Epithelial cell of proximal tubule (primary cell): ENCODE data around the gene TMEM62. TPM values are rescaled to one million over a fixed set of nuclear protein-coding genes. Genes with fewer than 3 reads are reported as not detected.

Experiments used
- DNase-seq: peaks from one replicate; pipeline ENCODE4 v3.0.0-alpha.2; 2011; ENCODE audit warnings: low read depth
- H3K4me3 ChIP-seq: 2 replicates; pipeline ENCODE4 v1.5.1; 2011; ENCODE audit warnings: low read depth, mild to moderate bottlenecking, low read length
- total RNA-seq: library from RNA; depleted of rRNA; stranded (reverse); fragments of >200 nt; gene quantifications from 2 replicates; pipeline ENCODE4 v1.2.3, GENCODE V29; 2015
- TF ChIP-seq, protein P1 (sequence below): conservative IDR thresholded peaks from 2 replicates; pipeline ENCODE4 v1.5.1; 2012; ENCODE audit warnings: low read depth, mild to moderate bottlenecking, low read length

The TMEM62 gene
- total RNA-seq, 1 donor from 2014 or later = 22.6 TPM

DNA sequence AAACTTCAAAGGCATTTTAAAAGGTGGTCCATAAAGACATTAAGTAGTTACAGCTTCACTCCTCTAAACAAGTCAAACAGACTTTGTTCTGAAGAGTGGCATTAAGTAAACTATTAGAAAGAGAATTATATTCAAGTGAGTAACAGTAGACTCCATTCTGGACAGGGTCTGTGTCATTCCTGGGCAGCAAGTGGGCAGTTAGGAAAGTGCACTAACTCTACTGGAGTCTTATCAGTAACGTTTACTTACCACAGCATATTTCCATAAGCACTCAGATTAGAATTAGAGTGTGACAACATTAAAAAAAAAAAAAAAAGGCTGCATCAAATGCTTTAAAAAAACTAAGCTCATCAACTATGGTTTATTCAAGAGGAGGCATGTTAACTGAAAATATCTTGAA lies 38.1 kb upstream of the TMEM62 start:
- H3K4me3 ChIP-seq = no peak overlapping the region
- TF ChIP-seq, protein P1, sequence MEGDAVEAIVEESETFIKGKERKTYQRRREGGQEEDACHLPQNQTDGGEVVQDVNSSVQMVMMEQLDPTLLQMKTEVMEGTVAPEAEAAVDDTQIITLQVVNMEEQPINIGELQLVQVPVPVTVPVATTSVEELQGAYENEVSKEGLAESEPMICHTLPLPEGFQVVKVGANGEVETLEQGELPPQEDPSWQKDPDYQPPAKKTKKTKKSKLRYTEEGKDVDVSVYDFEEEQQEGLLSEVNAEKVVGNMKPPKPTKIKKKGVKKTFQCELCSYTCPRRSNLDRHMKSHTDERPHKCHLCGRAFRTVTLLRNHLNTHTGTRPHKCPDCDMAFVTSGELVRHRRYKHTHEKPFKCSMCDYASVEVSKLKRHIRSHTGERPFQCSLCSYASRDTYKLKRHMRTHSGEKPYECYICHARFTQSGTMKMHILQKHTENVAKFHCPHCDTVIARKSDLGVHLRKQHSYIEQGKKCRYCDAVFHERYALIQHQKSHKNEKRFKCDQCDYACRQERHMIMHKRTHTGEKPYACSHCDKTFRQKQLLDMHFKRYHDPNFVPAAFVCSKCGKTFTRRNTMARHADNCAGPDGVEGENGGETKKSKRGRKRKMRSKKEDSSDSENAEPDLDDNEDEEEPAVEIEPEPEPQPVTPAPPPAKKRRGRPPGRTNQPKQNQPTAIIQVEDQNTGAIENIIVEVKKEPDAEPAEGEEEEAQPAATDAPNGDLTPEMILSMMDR = no peak
- no peak for DNase-seq

DNA sequence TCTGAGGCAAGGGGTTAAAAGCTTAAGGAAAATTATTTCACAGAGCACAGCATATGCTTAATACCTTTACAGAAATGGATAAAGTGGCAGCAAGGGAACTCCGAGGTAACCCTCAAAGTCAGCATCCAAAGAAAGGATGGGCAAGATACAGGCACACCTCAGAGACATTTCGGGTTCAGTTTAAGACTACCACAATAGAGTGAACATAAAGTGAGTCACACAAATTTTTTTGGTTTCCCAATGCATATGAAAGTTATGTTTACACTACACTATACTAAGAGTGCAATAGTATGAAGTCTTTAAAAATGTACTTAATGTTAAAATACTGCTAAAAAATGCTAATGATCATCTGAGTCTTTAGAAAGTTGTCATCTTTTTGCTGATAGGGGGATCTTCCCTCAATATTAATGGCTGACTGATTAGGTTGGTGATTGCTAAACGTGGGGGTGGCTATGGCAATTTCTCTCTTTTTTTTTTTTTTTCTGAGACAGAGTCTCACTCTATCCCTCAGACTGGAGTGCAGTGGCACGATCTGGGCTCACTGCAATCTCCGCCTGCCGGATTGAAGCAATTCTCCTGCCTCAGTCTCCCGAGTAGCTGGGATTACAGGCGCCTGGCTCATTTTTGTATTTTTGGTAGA lies 37.6 kb upstream of the TMEM62 start:
- TF ChIP-seq, protein P1 = no peak
- no peak for DNase-seq
- no peak overlapping the region for H3K4me3 ChIP-seq

- H3K4me3 ChIP-seq = no peak overlapping the region
- DNase-seq = no peak
- TF ChIP-seq, protein P1 = no peak
Measured at GRCh38 chr15:43096411-43096810, 37.0 kb upstream of the TMEM62 start.

DNA sequence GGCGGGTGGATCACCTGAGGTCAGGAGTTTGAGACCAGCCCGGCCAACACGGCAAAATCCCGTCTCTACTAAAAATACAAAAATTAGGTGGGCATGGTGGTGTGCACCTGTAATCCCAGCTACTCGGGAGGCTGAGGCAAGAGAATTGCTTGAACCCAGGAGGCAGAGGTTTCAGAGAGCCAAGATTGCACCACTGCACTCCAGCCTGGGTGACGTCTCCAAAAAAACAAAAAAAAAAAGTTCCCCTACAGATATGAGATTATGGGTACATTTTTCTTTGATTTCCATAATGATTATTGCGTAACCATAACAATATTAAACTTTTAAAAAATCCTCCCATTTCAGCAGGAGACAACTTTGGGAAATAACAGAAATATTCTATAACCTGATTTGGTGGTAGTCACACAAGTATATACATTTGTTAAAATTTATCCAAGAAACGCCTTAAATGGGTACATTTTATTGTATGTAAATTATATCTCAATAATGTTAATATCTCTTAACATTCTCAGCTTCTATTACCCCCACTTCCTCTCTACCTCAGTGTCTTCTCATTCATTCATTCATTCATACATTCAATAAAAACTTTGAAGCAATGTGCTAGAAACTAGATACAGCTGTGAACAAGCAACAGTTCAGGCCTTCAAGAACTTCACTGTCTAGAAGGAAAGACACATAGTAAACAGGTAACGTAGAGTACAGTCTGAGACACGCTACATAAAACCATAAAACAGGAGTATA lies 34.1 kb upstream of the TMEM62 start:
- no peak overlapping the region for H3K4me3 ChIP-seq
- DNase-seq = no peak
- TF ChIP-seq, protein P1 = no peak

DNA sequence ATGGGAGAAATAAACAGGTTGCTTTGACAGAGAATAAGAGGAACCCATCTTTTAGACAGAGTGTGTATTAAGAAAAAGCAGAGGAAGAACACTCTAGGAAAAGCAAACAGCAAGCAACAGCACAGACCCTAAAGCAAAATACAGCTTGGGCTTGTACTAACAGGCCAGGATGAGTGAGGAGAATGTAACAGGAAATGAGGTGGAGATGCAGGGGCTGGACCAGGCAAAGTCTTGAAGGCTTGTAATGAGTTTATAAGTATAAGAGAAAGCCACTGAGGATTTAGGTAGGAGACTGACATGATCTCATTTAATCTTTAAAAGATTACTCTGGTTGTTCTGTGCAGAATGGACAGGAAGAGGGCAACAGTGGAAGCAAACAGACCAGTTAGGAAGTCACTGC lies 32.4 kb upstream of the TMEM62 start:
- no peak overlapping the region for H3K4me3 ChIP-seq
- DNase-seq = no peak
- TF ChIP-seq, protein P1 = no peak

- no peak for DNase-seq
- H3K4me3 ChIP-seq = no peak overlapping the region
- TF ChIP-seq, protein P1 = no peak
Measured at GRCh38 chr15:43102187-43102586, 31.2 kb upstream of the TMEM62 start.

DNA sequence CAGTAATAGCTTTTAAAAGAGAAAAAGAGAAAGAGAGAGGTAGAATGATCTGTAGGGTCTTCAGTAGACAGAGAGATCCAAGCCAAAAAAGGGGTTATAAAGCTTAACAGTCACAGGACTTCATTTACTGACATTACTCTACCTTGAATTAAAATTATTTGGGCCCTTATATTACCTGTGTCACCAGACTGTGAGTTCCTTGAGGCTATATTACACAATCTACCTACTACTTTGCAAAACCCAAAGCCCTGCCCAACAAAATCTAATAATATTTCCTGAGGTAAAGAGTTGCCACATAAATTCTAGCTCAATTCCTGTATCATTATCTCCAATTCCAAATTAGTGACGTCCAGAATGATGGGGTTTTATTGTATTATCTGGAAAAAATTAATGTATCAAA lies 29.5 kb upstream of the TMEM62 start:
- no peak overlapping the region for H3K4me3 ChIP-seq
- TF ChIP-seq, protein P1 = no peak
- no peak for DNase-seq
